Adrenal gland (tissue), 12 donors: Measurements from ENCODE around the gene STYXL2. TPM values are rescaled to one million over a fixed set of nuclear protein-coding genes. Genes with fewer than 3 reads are reported as not detected.

Experiments used
- DNase-seq, 7 donors: peaks; one replicate each; pipeline ENCODE4 v3.0.0-alpha.2; 2019 to 2020
- H3K27ac ChIP-seq, 5 donors: fragments of 200-600 bp; sonication (generic) in 4 of 5; 1 replicate in 3 of 5; 2 replicates in 2 of 5; pipeline versions ENCODE4 v1.5.1 to v1.8.0; 2016 to 2020; ENCODE audit warnings: mild to moderate bottlenecking in 1 of 5
- H3K27me3 ChIP-seq: fragments of 200-600 bp; 2 replicates; pipeline ENCODE4 v1.8.0; 2021
- H3K36me3 ChIP-seq, 2 donors: fragments of 200-600 bp; replicated peaks in 1 of 2; 1 replicate in 1 of 2; 2 replicates in 1 of 2; pipeline versions ENCODE4 v1.5.1 to v1.8.0; 2018 to 2022
- H3K4me1 ChIP-seq, 2 donors: fragments of 200-600 bp; replicated peaks in 1 of 2; 1 replicate in 1 of 2; 2 replicates in 1 of 2; pipeline versions ENCODE4 v1.5.1 to v1.8.0; 2018 to 2021
- H3K4me3 ChIP-seq, 4 donors: fragments of 200-600 bp; sonication (generic) in 3 of 4; one replicate each; pipeline ENCODE4 v1.5.1; 2016 to 2018
- H3K9me3 ChIP-seq, 3 donors: fragments of 200-600 bp; sonication (generic) in 1 of 3; replicated peaks in 1 of 3; 1 replicate in 2 of 3; 2 replicates in 1 of 3; pipeline versions ENCODE4 v1.5.1 to v1.8.0; 2016 to 2021
- CTCF ChIP-seq, 6 experiments: fragments of 450-650 bp in 4 of 6; fragments of 200-600 bp in 2 of 6; sonication (generic) in 1 of 6; IDR thresholded peaks; 1 replicate in 5 of 6; 2 replicates in 1 of 6; pipeline versions ENCODE4 v1.5.1 to v1.8.0; 2016 to 2021; ENCODE audit warnings: antibody characterized with exemption in 6 of 6, mild to moderate bottlenecking in 2 of 6, moderate library complexity in 1 of 6
- POLR2A ChIP-seq, 2 donors: fragments of 450-650 bp; IDR thresholded peaks; one replicate each; pipeline ENCODE4 v1.6.1; 2017; ENCODE audit warnings: antibody characterized with exemption in 2 of 2, mild to moderate bottlenecking in 2 of 2, moderate library complexity in 1 of 2
- WGBS, 4 donors: extraction: QIAGEN DNeasy Blood & Tissue Kit in 2 of 4; methylation state at CpG; one replicate each; pipeline versions ENCODE4 v1.1.5 to v1.1.7; 2013 to 2017; 5-methylcytosine and 5-hydroxymethylcytosine counted together
- intact Hi-C, 2 donors: fragments of 100-400 bp; cut with DNase I; formaldehyde crosslinking; loops; one replicate each; pipeline versions ENCODE4 v1.14.1 to v1.15.0; 2022 to 2023
- polyA plus RNA-seq, 3 donors: library from polyadenylated mRNA; stranded (reverse); fragments of 200-250 nt in 2 of 3; fragments of 350-450 nt in 1 of 3; fragmentation: Illumina TruSeq in 1 of 3; extraction: RNeasy Lipid Tissue Mini Kit (QIAGEN cat#74804) in 1 of 3; gene quantifications; one replicate each; pipeline ENCODE4 v1.2.3, GENCODE V29; 2013 to 2014
- total RNA-seq, 9 donors: library from RNA; depleted of rRNA in 4 of 9; stranded (reverse); fragments of >200 nt in 4 of 9; fragments of 120-200 nt in 1 of 9; fragmentation: NEBNext Ultra II Directional in 1 of 9; extraction: Animal tissue kit (Norgen Biotek cat#: 25700) in 1 of 9; gene quantifications; one replicate each; pipeline versions ENCODE4 v1.1.0 to v1.2.4, GENCODE V29; 2013 to 2023
- donor health status: healthy with polysubstance abuse.
- donor health status: Bipolar disorder and iron deficiency.
- donor health status: DM: yes; HTN: yes; CAD: no.
- donor health status: DM: no; HTN: no; CAD: no.
- donor health status: DM: no; HTN: no; CAD: no.
- donor health status: DM: yes; HTN: yes; CAD: no.

The STYXL2 gene
- total and polyA plus RNA-seq, 12 donors, result 0.08 to 1.3 (median 0.55) TPM; not detected in 1

GRCh38 chr1:167122121-167122480 lies 28.2 kb downstream of the STYXL2 start:
- Histone ChIP-seq H3K27me3 (peaks cover 11% of the 10 kb centered on the region), H3K36me3 (no peaks in the 10 kb centered on the region), H3K27ac (no peak overlapping the region), H3K9me3 (no peaks in the 10 kb centered on the region), H3K4me1 (peaks cover 0 to 6% of the 10 kb centered on the region in 2 donors), H3K4me3 (no peak overlapping the region)
- TF ChIP-seq POLR2A (IDR thresholded peaks at IDR 0.05), result no peak
- TF ChIP-seq CTCF (IDR thresholded peaks at IDR 0.05), result no peak
- intact Hi-C loops, result no loop called here
- no peak for DNase-seq
- WGBS, 4 donors, result 76 to 86% (median 79%) methylated on average over 5 of the region's 5 CpGs

DNA sequence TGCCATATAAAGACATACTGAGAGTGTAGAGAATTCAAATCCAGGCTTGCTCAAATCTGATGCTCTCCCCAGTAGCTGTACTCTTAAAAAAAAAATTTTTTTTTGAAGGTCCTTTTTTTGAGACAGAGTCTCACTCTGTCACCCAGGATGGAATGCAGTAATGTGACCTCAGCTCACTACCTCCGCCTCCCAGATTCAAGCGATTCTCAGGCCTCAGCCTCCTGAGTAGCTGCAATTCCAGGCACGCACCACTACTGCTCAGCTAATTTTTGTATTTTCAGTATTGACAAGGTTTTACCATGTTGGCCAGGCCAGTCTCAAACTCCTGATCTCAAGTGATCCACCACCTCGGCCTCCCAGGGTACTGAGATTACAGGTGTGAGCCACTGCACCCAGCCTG lies 28.7 kb downstream of the STYXL2 start:
- no peaks in the 10 kb centered on the region for H3K9me3 ChIP-seq
- H3K27ac ChIP-seq, result no peak overlapping the region
- H3K4me1 ChIP-seq, result peaks cover 0 to 6% of the 10 kb centered on the region in 2 donors
- TF ChIP-seq POLR2A (IDR thresholded peaks at IDR 0.05), result no peak
- TF ChIP-seq CTCF (IDR thresholded peaks at IDR 0.05), result no peak
- no peak for DNase-seq
- H3K4me3 ChIP-seq, result no peak overlapping the region
- intact Hi-C loops, result no loop called here
- WGBS, 4 donors, result 86 to 94% (median 93%) methylated on average over 4 of the region's 4 CpGs
- H3K36me3 ChIP-seq, result no peaks in the 10 kb centered on the region
- peaks cover 11% of the 10 kb centered on the region for H3K27me3 ChIP-seq

- TF ChIP-seq CTCF (IDR thresholded peaks at IDR 0.05), result no peak
- TF ChIP-seq POLR2A (IDR thresholded peaks at IDR 0.05), result no peak
- WGBS, 4 donors, result 88 to 92% (median 89%) methylated on average over 26 to 28 of the region's 28 CpGs
- H3K4me3 ChIP-seq, result no peak overlapping the region
- no peak for DNase-seq
- H3K36me3 ChIP-seq, result no peaks in the 10 kb centered on the region
- H3K27ac ChIP-seq, result no peak overlapping the region
- intact Hi-C loops, result no loop called here
- no peaks in the 10 kb centered on the region for H3K9me3 ChIP-seq
- no peaks in the 10 kb centered on the region for H3K27me3 ChIP-seq
- peaks cover 0 to 3% of the 10 kb centered on the region in 2 donors for H3K4me1 ChIP-seq
These were observed 32.4 kb downstream of the STYXL2 start for GRCh38 chr1:167126317-167126716.

DNA sequence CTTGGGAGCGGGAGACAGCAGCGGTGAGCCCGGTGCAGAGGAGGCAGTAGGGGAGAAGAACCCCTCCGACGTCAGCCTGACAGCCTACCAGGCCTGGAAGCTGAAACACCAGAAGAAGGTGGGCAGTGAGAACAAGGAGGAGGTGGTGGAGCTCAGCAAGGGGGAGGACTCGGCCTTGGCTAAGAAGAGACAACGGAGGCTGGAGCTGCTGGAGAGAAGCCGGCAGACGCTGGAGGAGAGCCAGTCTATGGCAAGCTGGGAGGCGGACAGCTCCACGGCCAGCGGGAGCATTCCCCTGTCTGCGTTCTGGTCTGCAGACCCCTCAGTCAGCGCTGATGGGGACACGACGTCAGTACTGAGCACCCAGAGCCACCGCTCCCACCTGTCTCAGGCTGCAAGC lies 32.9 kb downstream of the STYXL2 start:
- DNase-seq, result no peak
- intact Hi-C loops, result no loop called here
- Histone ChIP-seq H3K4me1 (no peaks in the 10 kb centered on the region), H3K36me3 (no peaks in the 10 kb centered on the region), H3K9me3 (no peaks in the 10 kb centered on the region), H3K27me3 (no peaks in the 10 kb centered on the region), H3K4me3 (no peak overlapping the region), H3K27ac (no peak overlapping the region)
- 78 to 85% (median 79%) methylated on average over 15 to 17 of the region's 17 CpGs for WGBS, 4 donors
- TF ChIP-seq POLR2A (IDR thresholded peaks at IDR 0.05) (no peak), CTCF (IDR thresholded peaks at IDR 0.05) (no peak)
